Psoas muscle (tissue), 8 donors: ENCODE data around the gene ABCC3. TPM values are rescaled to one million over a fixed set of nuclear protein-coding genes. Genes with fewer than 3 reads are reported as not detected.

Experiments used
- ATAC-seq, 4 donors: fragments of 200-7000 bp; cut with Tn5 transposase; one replicate each; pipeline ENCODE4 v1.9.1; 2020; ENCODE audit warnings: moderate library complexity in 3 of 4, mild to moderate bottlenecking in 2 of 4
- DNase-seq, 2 donors: peaks; one replicate each; pipeline ENCODE4 v3.0.0-alpha.2; 2020
- H3K27ac ChIP-seq: fragments of 200-600 bp; one replicate; pipeline ENCODE4 v1.8.0; 2022
- H3K27me3 ChIP-seq, 3 donors: fragments of 200-600 bp in 1 of 3; one replicate each; pipeline versions ENCODE4 v1.6.1 to v1.8.0; 2013 to 2022; ENCODE audit warnings: low read length in 2 of 3, mild to moderate bottlenecking in 2 of 3, moderate library complexity in 1 of 3; ENCODE audit not compliant: insufficient read depth in 3 of 3
- H3K36me3 ChIP-seq, 2 donors: fragments of 200-600 bp in 1 of 2; one replicate each; pipeline versions ENCODE4 v1.6.1 to v1.8.0; 2013 to 2022; ENCODE audit warnings: low read depth in 1 of 2, mild to moderate bottlenecking in 1 of 2, moderate library complexity in 1 of 2; ENCODE audit not compliant: insufficient read depth in 1 of 2
- H3K4me1 ChIP-seq: fragments of 200-600 bp; one replicate; pipeline ENCODE4 v1.8.0; 2022
- H3K4me3 ChIP-seq: fragments of 200-600 bp; one replicate; pipeline ENCODE4 v1.8.0; 2022; ENCODE audit warnings: mild to moderate bottlenecking
- H3K9me3 ChIP-seq: fragments of 200-600 bp; one replicate; pipeline ENCODE4 v1.8.0; 2022
- WGBS, 3 donors: extraction: QIAGEN DNeasy Blood & Tissue Kit; methylation state at CpG; one replicate each; pipeline versions ENCODE4 v1.1.6 to v1.1.7; 2013; 5-methylcytosine and 5-hydroxymethylcytosine counted together
- intact Hi-C, 2 donors: fragments of 100-400 bp; cut with DNase I; formaldehyde crosslinking; loops; one replicate each; pipeline versions ENCODE4 v1.11.0 to v1.14.2; 2022
- polyA plus RNA-seq, 3 donors: library from polyadenylated mRNA; stranded (reverse); fragments of 200-250 nt; gene quantifications; one replicate each; pipeline ENCODE4 v1.2.3, GENCODE V29; 2013
- total RNA-seq, 4 donors: library from RNA; stranded (reverse); fragmentation: NEBNext Ultra II Directional in 2 of 4; extraction: Animal tissue kit (Norgen Biotek cat#: 25700) in 2 of 4; gene quantifications; one replicate each; pipeline versions ENCODE4 v1.2.1 to v1.2.4, GENCODE V29; 2021 to 2023
- TF ChIP-seq, protein P1 (sequence below): fragments of 200-600 bp; IDR thresholded peaks from one replicate; pipeline ENCODE4 v1.8.0; 2022; ENCODE audit warnings: antibody characterized with exemption
- donor health status: healthy with polysubstance abuse.
- donor health status: DM: no; HTN: no; CAD: no; lungs with moderate emphysema.
- donor health status: Bipolar disorder and iron deficiency.
- donor health status: healthy.
- donor health status: DM: yes; HTN: yes; CAD: no.
- donor health status: DM: no; HTN: no; CAD: no.
- donor health status: DM: no; HTN: no; CAD: no.
- donor health status: DM: yes; HTN: yes; CAD: no.

Gene ABCC3
- total and polyA plus RNA-seq, 7 donors = 0.36 to 1.6 (median 0.61) TPM

DNA sequence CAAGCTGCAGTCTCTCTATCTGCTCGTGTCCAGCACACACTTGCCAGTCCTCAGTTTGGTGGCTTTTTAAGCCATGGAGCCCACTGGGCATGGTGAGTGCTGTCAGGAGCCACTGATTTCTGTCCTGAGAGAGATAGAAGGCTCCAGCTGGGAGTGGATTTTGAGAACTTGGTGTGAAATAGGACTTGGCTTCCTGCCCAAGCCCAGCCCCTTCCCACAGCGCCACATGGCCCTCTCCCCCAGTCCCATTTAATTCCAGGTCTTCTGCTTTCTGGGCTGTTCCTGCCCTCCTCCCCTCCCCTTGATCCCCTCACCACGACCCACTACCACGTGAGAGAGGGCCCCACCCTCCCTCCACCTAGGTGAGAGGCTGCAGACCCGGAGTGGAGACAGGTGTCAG is 14.4 kb upstream of the ABCC3 start:
- DNase-seq (no peak), ATAC-seq (no peak)
- Histone ChIP-seq H3K4me1 (no peaks in the 10 kb centered on the region), H3K9me3 (no peaks in the 10 kb centered on the region), H3K27ac (no peak overlapping the region), H3K4me3 (no peak overlapping the region), H3K36me3 (no peaks in the 10 kb centered on the region), H3K27me3 (peaks cover 0 to 9% (median 7%) of the 10 kb centered on the region in 3 donors)
- intact Hi-C loops = no loop called here
- TF ChIP-seq, protein P1, sequence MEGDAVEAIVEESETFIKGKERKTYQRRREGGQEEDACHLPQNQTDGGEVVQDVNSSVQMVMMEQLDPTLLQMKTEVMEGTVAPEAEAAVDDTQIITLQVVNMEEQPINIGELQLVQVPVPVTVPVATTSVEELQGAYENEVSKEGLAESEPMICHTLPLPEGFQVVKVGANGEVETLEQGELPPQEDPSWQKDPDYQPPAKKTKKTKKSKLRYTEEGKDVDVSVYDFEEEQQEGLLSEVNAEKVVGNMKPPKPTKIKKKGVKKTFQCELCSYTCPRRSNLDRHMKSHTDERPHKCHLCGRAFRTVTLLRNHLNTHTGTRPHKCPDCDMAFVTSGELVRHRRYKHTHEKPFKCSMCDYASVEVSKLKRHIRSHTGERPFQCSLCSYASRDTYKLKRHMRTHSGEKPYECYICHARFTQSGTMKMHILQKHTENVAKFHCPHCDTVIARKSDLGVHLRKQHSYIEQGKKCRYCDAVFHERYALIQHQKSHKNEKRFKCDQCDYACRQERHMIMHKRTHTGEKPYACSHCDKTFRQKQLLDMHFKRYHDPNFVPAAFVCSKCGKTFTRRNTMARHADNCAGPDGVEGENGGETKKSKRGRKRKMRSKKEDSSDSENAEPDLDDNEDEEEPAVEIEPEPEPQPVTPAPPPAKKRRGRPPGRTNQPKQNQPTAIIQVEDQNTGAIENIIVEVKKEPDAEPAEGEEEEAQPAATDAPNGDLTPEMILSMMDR = no peak
- 56 to 76% (median 57%) methylated on average over 5 of the region's 5 CpGs for WGBS, 3 donors

DNA sequence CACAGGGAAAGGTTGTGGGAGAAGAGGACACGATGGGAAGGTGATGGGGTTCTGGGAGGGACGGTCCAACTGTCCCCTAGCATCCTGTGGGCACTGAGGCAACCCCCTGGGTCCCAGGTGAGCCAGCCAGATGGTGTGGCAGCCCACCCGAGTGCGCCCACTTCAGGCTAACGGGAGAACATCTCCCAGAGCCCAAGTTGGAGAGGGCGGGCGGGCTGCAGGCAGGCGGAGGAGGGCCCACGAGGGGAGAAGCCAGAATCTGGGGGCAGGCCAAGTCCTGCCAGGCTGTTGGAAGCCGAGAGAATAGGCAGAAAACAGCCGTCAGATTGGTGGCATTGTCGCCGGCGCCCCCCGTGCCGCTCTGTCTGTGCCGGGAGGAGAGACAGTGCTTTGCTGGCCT is 13.8 kb upstream of the ABCC3 start:
- Histone ChIP-seq H3K27ac (no peak overlapping the region), H3K27me3 (peaks cover 0 to 9% (median 7%) of the 10 kb centered on the region in 3 donors), H3K4me1 (no peaks in the 10 kb centered on the region), H3K36me3 (no peaks in the 10 kb centered on the region), H3K9me3 (no peaks in the 10 kb centered on the region), H3K4me3 (no peak overlapping the region)
- WGBS, 3 donors = 35 to 48% (median 36%) methylated on average over 11 to 17 of the region's 17 CpGs
- ATAC-seq (no peak), DNase-seq (no peak)
- intact Hi-C loops = no loop called here
- TF ChIP-seq, protein P1 = no peak

DNA sequence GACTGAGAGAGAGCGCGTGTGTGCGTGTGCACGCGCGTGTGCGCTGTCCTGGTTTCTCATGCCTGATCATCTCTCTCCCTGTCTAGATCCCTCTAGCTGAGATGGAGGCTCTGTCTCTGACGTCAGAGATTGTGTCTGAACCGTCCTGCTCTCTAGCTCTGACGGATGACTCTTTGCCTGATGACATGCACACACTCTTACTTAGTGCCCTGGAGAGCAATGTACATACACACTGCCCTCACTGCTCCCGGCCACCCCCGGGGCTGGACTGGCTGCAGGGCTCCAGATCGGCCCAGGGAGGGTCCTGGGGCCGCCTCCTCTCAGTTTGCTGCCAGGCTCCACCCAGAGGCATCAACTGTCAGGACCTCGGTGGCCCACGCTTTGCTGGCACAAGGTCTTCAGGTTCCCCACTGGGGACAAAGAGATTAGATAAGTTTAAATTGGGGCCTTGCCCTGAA is 13.1 kb upstream of the ABCC3 start:
- Histone ChIP-seq H3K36me3 (no peaks in the 10 kb centered on the region), H3K27me3 (peaks cover 0 to 9% (median 7%) of the 10 kb centered on the region in 3 donors), H3K27ac (no peak overlapping the region), H3K4me3 (no peak overlapping the region), H3K4me1 (no peaks in the 10 kb centered on the region), H3K9me3 (no peaks in the 10 kb centered on the region)
- ATAC-seq = no peak
- no peak for DNase-seq
- TF ChIP-seq, protein P1 = no peak
- intact Hi-C loops = no loop called here
- WGBS, 3 donors = 54 to 56% (median 56%) methylated on average over 16 of the region's 16 CpGs

DNA sequence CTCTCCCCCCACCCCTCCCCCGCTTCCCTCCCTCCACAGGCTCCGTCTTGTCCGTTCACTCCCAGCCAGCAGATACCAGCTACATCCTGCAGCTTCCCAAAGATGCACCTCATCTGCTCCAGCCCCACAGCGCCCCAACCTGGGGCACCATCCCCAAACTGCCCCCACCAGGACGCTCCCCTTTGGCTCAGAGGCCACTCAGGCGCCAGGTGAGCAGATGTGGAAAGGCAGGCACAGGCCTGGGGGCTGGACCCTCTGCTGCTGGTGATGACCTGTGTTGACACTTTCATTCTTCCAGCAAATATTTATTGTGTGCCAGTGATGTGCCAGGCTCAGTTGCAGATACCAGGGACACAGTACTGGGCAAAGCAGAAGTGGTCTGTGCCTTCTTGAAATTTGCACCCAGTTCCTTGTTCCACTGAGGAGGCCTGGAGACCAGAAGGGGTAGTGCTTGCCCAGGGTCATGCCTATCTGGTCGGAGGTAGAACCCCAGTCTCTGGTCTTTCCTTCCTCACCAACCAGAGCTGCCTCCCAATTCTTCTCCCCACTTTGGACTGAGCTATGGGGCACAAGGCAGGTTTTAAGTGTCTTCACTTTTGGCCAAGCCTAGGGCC is 10.3 kb upstream of the ABCC3 start:
- no peak overlapping the region for H3K27ac ChIP-seq
- no peak overlapping the region for H3K4me3 ChIP-seq
- H3K9me3 ChIP-seq = no peaks in the 10 kb centered on the region
- H3K4me1 ChIP-seq = no peaks in the 10 kb centered on the region
- DNase-seq (no peak), ATAC-seq (no peak)
- peaks cover 0 to 16% (median 3%) of the 10 kb centered on the region in 3 donors for H3K27me3 ChIP-seq
- intact Hi-C loops = loop anchor here in 1 of 2 donors (2.0 kb wide), 1 partner anchor 76 kb away; no protein-coding TSS in a partner anchor
- TF ChIP-seq, protein P1 = no peak
- H3K36me3 ChIP-seq = no peaks in the 10 kb centered on the region
- WGBS, 3 donors = 88 to 92% (median 88%) methylated on average over 6 to 7 of the region's 7 CpGs
